HCT116 (cell line): Measurements from ENCODE around the gene RPS6KA2. TPM values are rescaled to one million over a fixed set of nuclear protein-coding genes. Genes with fewer than 3 reads are reported as not detected.

ENCODE experiments used
- ATAC-seq: fragments of 200-7000 bp; cut with Tn5 transposase; 2 replicates; pipeline ENCODE4 v1.9.1; 2020; ENCODE audit warnings: mild to moderate bottlenecking, moderate library complexity
- BruUV-seq: library from RNA; stranded (reverse); fragments of 400-500 nt; replicated peaks from 2 replicates; lab custom pipeline; 2021; lab: Mats Ljungman, UMichigan
- CTCF ChIA-PET: fragments of 300-600 bp; sonication (Branson Sonifier 250); formaldehyde crosslinking; loops from one replicate; lab custom pipeline; 2021; ENCODE audit warnings: antibody characterized with exemption; lab: Charles Lee
- POLR2A ChIA-PET: fragments of 300-600, 350-600 bp; sonication (Branson Sonifier 250); formaldehyde crosslinking; loops from one replicate; lab custom pipeline; 2021; ENCODE audit warnings: antibody characterized with exemption; lab: Charles Lee
- RAD21 ChIA-PET, 2 experiments: fragments of 300-600 bp; sonication (Branson Sonifier 250); formaldehyde crosslinking; loops; one replicate each; lab custom pipeline; 2023; ENCODE audit warnings: low total read pairs in 2 of 2; ENCODE audit not compliant: uncharacterized antibody in 2 of 2, unreplicated experiment in 2 of 2, low non-redundant PET in 1 of 2; lab: Charles Lee
- DNase-seq: peaks from one replicate; pipeline ENCODE4 v3.0.0-alpha.2; 2010; ENCODE audit warnings: low read depth, low spot score
- H2AFZ ChIP-seq: fragments of 200-600 bp; shearing (Covaris generic), sonication (generic); 2 replicates; pipeline ENCODE4 v1.6.1; 2017; ENCODE audit warnings: low read depth, mixed run types, mixed read lengths, antibody characterized with exemption, low read length; ENCODE audit not compliant: poor library complexity, severe bottlenecking
- H3K27ac ChIP-seq: 2 replicates; pipeline ENCODE4 v1.5.1; 2012; ENCODE audit warnings: low read depth, low read length
- H3K27me3 ChIP-seq: fragments of 200-600 bp; sonication (generic); 2 replicates; pipeline ENCODE4 v1.6.1; 2016; ENCODE audit warnings: mixed run types, low read length, mixed read lengths; ENCODE audit not compliant: insufficient read depth
- H3K36me3 ChIP-seq, 2 experiments: fragments of 200-500 bp in 1 of 2; fragments of 200-600 bp in 1 of 2; sonication (Bioruptor generic) in 1 of 2; sonication (generic) in 1 of 2; 2 replicates each; pipeline versions ENCODE4 v1.5.1 to v1.6.1; 2014 to 2016; ENCODE audit warnings: low read length in 2 of 2, inconsistent platforms in 1 of 2, mixed read lengths in 1 of 2, mixed run types in 1 of 2; ENCODE audit not compliant: insufficient read depth in 2 of 2, control insufficient read depth in 1 of 2
- H3K4me1 ChIP-seq, 2 experiments: fragments of 200-600 bp in 1 of 2; sonication (generic) in 1 of 2; 2 replicates each; pipeline versions ENCODE4 v1.5.1 to v1.6.1; 2012 to 2017; ENCODE audit warnings: low read length in 2 of 2, inconsistent platforms in 1 of 2, mild to moderate bottlenecking in 1 of 2, mixed read lengths in 1 of 2, mixed run types in 1 of 2, moderate library complexity in 1 of 2; ENCODE audit not compliant: insufficient read depth in 2 of 2, control insufficient read depth in 1 of 2
- H3K4me2 ChIP-seq: fragments of 200-600 bp; sonication (generic); 2 replicates; pipeline ENCODE4 v1.6.1; 2017; ENCODE audit warnings: mixed run types, low read length, mixed read lengths
- H3K4me3 ChIP-seq, 2 experiments: fragments of 200-600 bp in 1 of 2; sonication (generic) in 1 of 2; replicated peaks in 1 of 2; 2 replicates each; pipeline ENCODE4 v1.5.1; 2011 to 2016; ENCODE audit warnings: low read length in 2 of 2, control low read depth in 1 of 2, low read depth in 1 of 2, mild to moderate bottlenecking in 1 of 2, mixed read lengths in 1 of 2, mixed run types in 1 of 2
- H3K79me2 ChIP-seq: fragments of 200-600 bp; sonication (generic); 2 replicates; pipeline ENCODE4 v1.6.1; 2017; ENCODE audit warnings: mild to moderate bottlenecking, mixed run types, low read length, moderate library complexity, mixed read lengths; ENCODE audit not compliant: insufficient read depth
- H3K9ac ChIP-seq: fragments of 200-600 bp; sonication (generic); 2 replicates; pipeline ENCODE4 v1.6.1; 2016; ENCODE audit warnings: low read length, mixed read lengths
- H3K9me2 ChIP-seq: fragments of 200-600 bp; sonication (generic), shearing (Covaris generic); 2 replicates; pipeline ENCODE4 v1.6.1; 2017; ENCODE audit warnings: mixed run types, mild to moderate bottlenecking, moderate library complexity; ENCODE audit not compliant: insufficient read depth
- H3K9me3 ChIP-seq, 2 experiments: fragments of 200-500 bp in 1 of 2; fragments of 200-600 bp in 1 of 2; sonication (Bioruptor generic) in 1 of 2; sonication (generic) in 1 of 2; 2 replicates each; pipeline ENCODE4 v1.6.1; 2014 to 2017; ENCODE audit warnings: low read length in 2 of 2, mixed read lengths in 2 of 2, inconsistent platforms in 1 of 2, low read depth in 1 of 2, mild to moderate bottlenecking in 1 of 2, mixed run types in 1 of 2, moderate library complexity in 1 of 2; ENCODE audit not compliant: control insufficient read depth in 1 of 2, insufficient read depth in 1 of 2
- H4K20me1 ChIP-seq: fragments of 200-600 bp; sonication (generic), shearing (Covaris generic); 2 replicates; pipeline ENCODE4 v1.6.1; 2017; ENCODE audit warnings: mixed run types, mild to moderate bottlenecking, moderate library complexity; ENCODE audit not compliant: insufficient read depth
- CEBPB ChIP-seq: IDR thresholded peaks from 2 replicates; pipeline ENCODE4 v1.6.1; 2012; ENCODE audit warnings: low read depth
- EZH2 ChIP-seq: fragments of 200-600 bp; sonication (generic); IDR thresholded peaks from 2 replicates; pipeline ENCODE4 v1.6.1; 2017; ENCODE audit warnings: antibody characterized with exemption, mixed run types
- EZH2phosphoT487 ChIP-seq: fragments of 200-600 bp; IDR thresholded peaks from 2 replicates; pipeline ENCODE4 v1.6.1; 2018; ENCODE audit warnings: antibody characterized with exemption, borderline replicate concordance
- FOSL1 ChIP-seq: IDR thresholded peaks from 2 replicates; pipeline ENCODE4 v1.6.1; 2012; ENCODE audit warnings: low read depth
- JUND ChIP-seq: IDR thresholded peaks from 2 replicates; pipeline ENCODE4 v1.6.1; 2012
- POLR2A ChIP-seq: IDR thresholded peaks from 2 replicates; pipeline ENCODE4 v1.7.0; 2011; ENCODE audit warnings: borderline replicate concordance; ENCODE audit not compliant: insufficient read depth, insufficient read length; ENCODE audit errors: extremely low read depth
- SIN3A ChIP-seq: IDR thresholded peaks from 2 replicates; pipeline ENCODE4 v1.6.1; 2012; ENCODE audit warnings: low read depth
- intact Hi-C: fragments of 100-400 bp; cut with micrococcal nuclease; formaldehyde crosslinking; loops from 2 replicates; pipeline ENCODE4 v1.10.0; 2022
- total RNA-seq: library from RNA; stranded (reverse); gene quantifications from one replicate; pipeline ENCODE4 v1.2.1, GENCODE V29; 2021; ENCODE audit not compliant: unreplicated experiment
- TF ChIP-seq, protein P1 (sequence below), 3 experiments: fragments of 200-600 bp in 1 of 3; sonication (generic) in 1 of 3; IDR thresholded peaks in 2 of 3; conservative IDR thresholded peaks in 1 of 3; 2 replicates each; pipeline ENCODE4 v1.5.1; 2012 to 2017; ENCODE audit warnings: low read depth in 2 of 3, low read length in 2 of 3, antibody characterized with exemption in 1 of 3, borderline replicate concordance in 1 of 3, control low read depth in 1 of 3, mild to moderate bottlenecking in 1 of 3, mixed read lengths in 1 of 3, mixed run types in 1 of 3, moderate library complexity in 1 of 3; ENCODE audit not compliant: insufficient read depth in 1 of 3

The RPS6KA2 gene
- total RNA-seq, 1 experiment from 2014 or later, result 8.5 TPM

DNA sequence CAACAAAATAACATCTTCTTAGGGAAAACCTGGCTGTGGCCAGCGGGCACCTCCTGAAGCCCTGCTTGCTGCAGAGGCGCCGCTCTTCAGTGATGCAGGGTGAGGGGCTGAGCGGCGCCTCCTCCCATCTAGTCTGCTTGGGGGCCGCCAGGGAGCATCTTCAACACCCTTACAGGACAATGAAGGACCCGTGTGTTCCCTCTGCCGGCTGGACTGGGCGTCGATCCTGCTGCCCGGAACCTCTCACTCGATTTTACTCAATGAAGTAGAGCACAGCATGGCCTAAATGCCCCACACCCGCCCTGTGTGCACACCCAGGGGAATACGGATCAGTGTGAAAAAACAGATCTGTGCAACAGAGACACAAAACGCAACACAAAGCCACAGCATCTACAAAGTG lies 215.8 kb downstream of the RPS6KA2 start (continued):
- TF ChIP-seq JUND, result no peak
- TF ChIP-seq, all 23 proteins: peak for 0

DNA sequence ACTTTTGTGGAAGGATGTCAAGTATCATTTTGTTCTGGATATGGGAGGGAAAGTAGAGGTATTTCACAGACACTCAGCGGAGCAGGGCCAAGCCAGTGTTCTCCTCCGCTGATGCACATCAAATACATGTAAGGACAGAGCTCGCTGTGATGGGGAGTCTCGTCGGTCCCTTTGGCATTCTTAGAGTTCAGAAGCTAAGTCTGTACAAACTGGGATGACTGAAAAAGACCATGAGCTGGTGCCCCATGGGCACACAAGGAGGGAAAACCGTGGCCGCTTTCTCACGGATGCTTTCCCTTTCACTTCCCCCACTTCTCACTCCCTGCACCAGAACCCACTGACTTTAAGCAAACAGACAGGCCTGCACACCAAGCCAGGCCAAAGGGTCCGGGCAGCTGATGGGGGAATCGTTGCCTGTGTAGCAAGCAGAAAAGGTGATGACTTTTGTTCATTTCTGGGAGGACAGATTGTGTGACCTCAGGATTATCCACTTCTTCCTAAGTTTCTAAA lies 216.6 kb downstream of the RPS6KA2 start:
- TF ChIP-seq EZH2phosphoT487, result no peak
- TF ChIP-seq JUND, result no peak
- TF ChIP-seq, protein P1, sequence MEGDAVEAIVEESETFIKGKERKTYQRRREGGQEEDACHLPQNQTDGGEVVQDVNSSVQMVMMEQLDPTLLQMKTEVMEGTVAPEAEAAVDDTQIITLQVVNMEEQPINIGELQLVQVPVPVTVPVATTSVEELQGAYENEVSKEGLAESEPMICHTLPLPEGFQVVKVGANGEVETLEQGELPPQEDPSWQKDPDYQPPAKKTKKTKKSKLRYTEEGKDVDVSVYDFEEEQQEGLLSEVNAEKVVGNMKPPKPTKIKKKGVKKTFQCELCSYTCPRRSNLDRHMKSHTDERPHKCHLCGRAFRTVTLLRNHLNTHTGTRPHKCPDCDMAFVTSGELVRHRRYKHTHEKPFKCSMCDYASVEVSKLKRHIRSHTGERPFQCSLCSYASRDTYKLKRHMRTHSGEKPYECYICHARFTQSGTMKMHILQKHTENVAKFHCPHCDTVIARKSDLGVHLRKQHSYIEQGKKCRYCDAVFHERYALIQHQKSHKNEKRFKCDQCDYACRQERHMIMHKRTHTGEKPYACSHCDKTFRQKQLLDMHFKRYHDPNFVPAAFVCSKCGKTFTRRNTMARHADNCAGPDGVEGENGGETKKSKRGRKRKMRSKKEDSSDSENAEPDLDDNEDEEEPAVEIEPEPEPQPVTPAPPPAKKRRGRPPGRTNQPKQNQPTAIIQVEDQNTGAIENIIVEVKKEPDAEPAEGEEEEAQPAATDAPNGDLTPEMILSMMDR (IDR thresholded peaks at IDR 0.05 in 2 of 3, conservative IDR thresholded peaks at IDR 0.05 in 1 of 3; ENCODE audit: borderline replicate concordance in 1 of 3, insufficient read depth in 1 of 3, low read depth in 2 of 3, low read length in 2 of 3), result no peak
- no peak for TF ChIP-seq CEBPB
- TF ChIP-seq SIN3A, result no peak
- TF ChIP-seq EZH2, result no peak
- TF ChIP-seq FOSL1, result no peak
- no peak for TF ChIP-seq POLR2A
- no peak for ATAC-seq
- CTCF ChIA-PET, result no interaction called here

More for the DNA sequence above, 216.6 kb downstream of the RPS6KA2 start:
- H3K36me3 ChIP-seq, result no peaks in the 10 kb centered on the region
- H3K27ac ChIP-seq, result no peak overlapping the region
- H2AFZ ChIP-seq, result no peak overlapping the region
- no peaks in the 10 kb centered on the region for H3K9me3 ChIP-seq
- intact Hi-C loops, result no loop called here
- no peak overlapping the region for H3K4me2 ChIP-seq
- BruUV-seq, result no TSS peak
- no peaks in the 10 kb centered on the region for H4K20me1 ChIP-seq
- no peak for DNase-seq
- no peak overlapping the region for H3K4me3 ChIP-seq
- ChIA-PET RAD21 (no interaction called here), POLR2A (no interaction called here)
- H3K9ac ChIP-seq, result no peak overlapping the region
- no peaks in the 10 kb centered on the region for H3K4me1 ChIP-seq
- no peaks in the 10 kb centered on the region for H3K27me3 ChIP-seq
- no peaks in the 10 kb centered on the region for H3K79me2 ChIP-seq
- H3K9me2 ChIP-seq, result no peaks in the 10 kb centered on the region
